ENCODE data around the gene ARID3A.

ARID3A gene

DNA sequence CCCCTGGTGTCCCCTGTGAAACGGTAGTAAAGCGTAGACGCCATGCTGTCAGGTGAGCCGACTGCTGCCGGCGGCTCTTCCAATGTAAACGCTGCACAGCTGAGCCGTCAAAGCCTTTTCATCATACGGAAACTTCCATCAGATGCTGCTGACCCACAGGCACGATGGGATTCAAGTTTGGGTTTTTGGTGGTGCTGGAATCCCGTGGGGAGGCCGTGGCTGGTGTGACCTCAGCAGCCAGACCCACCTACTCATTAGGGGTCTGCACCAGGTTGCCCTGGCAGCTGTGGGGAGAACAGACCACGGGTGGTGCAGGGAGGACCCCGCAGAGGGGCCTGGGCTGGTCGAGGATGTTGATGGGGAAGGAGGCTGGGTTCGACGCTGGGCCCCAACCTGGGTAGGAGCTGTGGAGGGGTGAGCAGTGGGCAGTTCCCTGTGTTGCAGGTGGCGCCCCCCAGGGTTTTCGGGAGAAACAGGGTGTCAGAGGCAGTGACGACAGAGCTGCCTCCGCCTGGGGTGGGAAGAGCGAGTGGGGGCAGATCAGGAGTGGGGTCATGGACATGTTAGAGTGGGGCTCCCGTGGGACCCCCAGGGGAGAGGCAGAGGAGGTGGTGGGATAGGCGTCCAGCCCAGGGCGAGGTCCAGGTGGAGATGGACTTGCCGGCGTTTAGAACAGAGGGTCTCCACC, 81.0 kb downstream of the ARID3A start:
- no peak for DNase-seq

DNA sequence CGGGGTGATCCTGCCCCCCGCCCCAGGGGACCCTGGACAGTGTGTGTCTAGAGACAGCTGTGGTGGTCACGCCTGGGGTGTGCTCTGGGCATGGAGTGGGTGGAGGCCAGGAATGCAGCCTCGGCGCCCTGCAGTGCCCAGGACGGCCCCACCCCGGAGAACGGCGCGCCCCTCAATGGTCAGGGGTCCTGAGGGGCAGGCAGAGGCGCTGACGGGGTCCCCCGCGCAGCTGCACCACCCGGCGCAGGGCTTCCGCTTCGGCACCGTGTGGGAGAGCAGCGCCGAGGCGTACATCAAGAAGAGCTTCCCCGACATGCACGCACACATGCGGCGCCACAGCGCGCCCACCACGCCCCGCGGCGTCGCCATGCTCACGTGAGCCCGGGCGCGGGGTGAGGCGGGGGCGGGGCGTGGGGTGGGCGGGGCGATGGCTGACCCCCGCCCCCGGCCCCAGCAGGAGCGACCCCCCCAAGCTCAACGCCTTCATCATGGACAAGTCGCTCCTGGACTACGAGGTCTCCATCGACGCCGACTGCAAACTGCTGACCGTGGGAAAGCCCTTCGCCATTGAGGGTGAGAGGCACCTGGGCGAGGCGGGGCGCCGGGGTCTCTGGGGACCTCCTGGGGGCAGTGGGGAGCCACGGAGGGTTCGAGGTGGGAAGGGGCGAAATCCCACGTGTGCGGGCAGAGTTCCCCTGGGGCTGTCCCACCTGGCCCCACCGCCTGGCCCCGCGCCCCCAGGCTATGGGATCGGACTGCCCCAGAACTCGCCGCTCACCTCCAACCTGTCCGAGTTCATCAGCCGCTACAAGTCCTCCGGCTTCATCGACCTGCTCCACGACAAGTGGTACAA, 81.8 kb downstream of the ARID3A start:
- DNase-seq, result no peak

- no peak for DNase-seq
Measured at GRCh38 chr19:1008268-1009040, 82.6 kb downstream of the ARID3A start.

DNA sequence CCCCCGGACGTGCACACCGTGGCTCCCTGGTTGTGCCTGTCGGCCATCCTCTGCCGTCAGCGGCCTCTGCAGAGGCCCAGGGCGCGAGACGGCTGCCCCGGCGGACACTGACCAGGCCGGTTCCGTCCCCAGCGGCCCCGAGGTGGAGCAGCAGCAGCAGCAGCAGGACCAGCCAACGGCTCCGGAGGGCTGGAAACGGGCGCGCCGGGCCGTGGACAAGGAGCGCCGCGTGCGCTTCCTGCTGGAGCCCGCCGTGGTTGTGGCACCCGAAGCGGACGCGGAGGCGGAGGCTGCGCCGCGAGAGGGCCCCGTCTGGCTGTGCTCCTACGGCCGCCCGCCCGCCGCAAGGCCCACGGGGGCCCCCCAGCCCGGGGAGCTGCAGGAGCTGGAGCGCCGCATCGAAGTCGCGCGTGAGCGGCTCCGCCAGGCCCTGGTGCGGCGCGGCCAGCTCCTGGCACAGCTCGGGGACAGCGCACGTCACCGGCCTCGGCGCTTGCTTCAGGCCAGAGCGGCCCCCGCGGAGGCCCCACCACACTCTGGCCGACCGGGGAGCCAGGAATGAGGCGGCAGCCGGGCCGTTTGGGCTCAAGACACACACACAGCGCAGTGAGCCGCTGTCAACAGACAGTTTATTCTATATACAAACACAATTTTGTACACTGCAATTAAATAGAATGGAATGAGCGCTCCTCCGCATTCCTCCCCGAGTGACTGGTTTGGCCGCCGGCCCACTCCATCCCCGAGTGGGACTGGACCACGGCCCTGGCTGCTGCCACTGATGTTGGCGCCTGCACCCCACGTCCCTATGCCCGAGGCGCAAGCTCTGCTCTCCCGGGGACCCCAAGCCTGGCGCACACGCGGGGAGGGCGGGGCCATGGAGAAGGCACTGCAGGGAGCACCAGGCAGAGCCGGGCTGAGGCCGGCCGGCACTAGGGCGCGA, 83.5 kb downstream of the ARID3A start:
- no peak for DNase-seq

DNA sequence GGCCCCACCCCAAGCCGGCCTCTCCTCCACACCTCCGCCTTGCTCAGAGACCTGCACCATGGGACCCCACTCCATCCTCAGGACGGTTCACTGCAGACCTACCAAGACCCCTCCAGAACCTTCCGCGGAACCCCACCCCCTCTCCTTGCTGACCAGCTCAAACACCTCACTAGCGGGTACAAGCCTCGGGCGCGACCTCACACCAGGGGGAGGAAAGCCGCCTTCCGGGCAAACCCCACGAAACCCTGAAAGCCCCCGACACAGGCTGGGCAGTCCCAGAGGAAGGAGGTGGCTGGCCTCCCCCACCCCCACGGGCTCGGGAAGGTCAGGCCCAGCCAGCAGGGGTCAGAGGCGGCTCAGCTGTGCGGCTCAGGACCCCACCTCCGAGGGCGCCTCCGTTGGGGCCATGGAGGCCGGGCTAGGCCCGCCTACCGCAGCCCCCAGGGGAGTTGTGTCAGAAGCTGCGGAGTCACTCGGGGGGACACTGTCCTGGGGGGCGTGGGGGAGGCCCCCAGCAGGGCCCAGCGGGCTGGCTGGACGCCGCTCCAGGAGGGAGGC, 84.2 kb downstream of the ARID3A start:
- no peak for DNase-seq

- no peak for DNase-seq
Measured at GRCh38 chr19:1010586-1011510, 85.0 kb downstream of the ARID3A start.

- no peak for DNase-seq
Measured at GRCh38 chr19:1011831-1012333, 86.0 kb downstream of the ARID3A start.

GRCh38 chr19:1012334-1012733, 86.5 kb downstream of the ARID3A start:
- no peak for DNase-seq

DNA sequence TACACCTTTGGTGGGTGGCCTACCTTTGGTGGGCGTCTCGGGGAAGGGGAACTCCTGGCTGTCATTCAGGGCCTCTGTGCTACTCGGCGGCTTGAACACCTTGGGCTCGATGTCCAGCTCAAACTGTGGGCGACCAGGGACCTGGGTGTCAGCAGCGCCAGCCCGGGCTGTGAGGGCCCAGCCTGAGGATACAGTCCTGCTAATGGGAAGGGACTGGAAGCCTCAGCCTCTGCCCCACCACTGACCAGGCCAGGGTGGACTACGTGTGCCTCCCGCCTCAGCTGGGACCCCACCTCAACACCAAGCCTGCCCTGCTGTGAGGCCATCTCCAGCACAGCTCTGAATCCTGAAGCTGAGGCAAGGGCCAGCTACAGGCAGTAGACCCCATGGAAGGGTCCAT, 87.4 kb downstream of the ARID3A start:
- no peak for DNase-seq

DNA sequence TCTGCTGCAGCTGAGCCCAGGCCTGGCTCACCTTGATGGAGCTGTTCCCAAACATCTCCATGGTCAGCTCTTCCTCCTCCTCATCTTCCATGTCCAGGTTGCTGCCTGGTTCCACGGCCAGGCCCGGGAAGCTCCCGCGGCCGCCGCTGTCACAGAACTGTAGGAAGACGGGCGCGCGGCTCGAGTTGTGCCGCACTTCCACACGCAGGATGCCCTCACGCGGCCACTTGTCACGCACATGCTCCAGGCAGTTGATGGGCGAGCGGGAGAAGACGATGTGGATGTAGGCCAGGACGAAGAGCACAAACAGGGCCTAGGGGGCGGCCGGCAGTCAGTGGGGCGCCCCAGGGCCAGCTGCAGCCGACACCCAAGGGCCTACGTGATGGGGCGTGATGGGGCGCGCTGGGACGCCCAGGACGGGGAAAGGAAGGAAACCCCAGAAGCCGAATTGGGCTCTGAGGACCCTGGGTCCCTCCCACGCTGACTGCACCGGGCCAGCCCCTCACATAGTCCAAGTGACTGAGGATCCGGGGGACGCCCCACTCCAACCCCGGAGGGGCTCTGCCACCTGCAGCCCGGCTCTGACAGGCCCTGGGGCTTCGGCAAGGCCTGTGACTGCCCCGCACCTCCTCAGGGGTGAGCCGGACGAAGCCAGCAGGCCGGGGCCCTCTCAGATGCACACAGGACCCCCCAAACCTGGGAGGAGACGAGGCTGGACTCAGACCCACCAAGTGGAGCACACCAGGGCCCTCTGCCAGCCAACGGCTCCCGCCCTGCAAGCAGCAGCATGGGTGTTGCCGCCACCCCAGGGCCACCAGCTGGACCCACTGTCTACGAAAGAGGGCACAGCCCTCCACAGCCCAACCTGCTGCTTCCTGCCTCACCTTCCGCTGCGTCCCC, 88.6 kb downstream of the ARID3A start:
- no peak for DNase-seq

DNA sequence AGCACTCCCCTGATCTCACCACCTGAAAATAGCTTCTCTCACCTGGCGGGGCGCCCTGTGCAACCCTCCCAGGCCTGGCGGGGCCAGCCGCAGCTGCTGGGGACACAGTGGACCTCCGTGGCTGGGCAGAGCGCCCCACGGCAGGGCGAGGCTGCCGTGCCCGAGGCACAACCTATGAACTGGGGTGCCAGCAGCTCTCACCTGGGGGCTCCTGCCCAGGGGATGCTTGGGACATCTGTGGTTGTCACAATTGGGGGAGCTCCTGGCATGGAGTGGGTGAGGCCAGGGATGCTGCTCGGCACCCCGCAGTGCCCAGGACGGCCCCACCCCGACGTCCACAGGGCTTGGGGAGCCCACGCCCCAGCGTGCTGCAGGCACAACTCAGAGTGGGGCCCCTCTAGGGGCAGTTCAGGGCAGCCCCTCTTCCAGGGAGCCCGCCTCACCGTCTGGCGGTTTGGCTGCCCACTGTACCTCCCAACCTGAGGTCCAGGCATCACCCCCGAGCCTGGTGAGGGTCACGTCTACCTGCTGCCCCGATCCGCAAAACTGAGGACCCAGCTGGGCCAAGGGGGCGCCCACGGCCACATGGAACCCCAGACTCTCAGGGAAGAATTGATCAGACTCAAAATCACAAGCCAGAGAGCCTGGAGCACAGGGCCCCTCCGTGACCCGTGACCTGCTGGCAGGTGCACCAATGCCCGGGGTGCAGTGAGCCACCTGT, 89.4 kb downstream of the ARID3A start:
- no peak for DNase-seq

DNA sequence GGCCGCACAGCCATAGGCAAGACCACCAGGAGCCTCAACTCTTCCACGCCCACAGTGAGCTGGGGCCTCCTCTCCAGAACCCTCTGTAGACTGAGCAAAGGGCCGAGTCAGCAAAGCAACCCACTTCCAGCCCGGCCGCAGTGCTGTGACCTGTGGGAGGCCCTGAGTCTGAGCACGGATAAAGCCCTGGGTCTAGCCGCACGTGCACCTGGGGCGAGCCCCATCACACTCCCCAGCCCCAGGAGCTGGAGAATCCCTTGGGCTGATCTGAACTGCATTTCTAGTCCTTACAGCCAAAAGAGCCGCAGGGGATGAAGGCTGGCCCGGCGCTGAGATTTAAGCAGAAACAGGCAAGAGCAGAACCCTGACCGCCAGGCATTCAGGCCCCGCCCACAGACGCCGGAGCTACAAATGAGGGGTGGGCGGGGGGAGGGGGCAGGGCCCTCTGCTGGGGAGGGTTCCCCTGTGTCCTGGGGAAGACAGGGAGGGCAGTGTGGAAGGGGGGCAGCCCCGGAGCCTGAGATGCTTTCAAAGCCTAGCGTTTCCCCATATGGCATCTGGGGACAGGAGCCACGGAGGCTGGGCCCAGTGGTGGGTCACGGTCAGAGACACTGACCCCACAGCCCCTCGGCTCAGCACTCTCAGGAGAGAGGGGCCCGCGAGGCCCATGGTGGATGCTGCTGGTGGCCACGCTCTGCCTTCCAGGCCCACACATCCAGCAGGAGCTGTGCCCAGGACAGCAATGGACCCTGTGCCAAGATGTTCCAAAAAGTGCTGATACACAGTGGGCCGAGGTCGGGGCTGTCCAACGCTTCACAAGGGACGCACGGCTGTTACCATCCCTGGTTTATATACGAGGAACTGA, 90.2 kb downstream of the ARID3A start:
- no peak for DNase-seq

GRCh38 chr19:1016647-1017114, 90.8 kb downstream of the ARID3A start:
- no peak for DNase-seq

GRCh38 chr19:1017115-1017905, 91.5 kb downstream of the ARID3A start:
- no peak for DNase-seq

DNA sequence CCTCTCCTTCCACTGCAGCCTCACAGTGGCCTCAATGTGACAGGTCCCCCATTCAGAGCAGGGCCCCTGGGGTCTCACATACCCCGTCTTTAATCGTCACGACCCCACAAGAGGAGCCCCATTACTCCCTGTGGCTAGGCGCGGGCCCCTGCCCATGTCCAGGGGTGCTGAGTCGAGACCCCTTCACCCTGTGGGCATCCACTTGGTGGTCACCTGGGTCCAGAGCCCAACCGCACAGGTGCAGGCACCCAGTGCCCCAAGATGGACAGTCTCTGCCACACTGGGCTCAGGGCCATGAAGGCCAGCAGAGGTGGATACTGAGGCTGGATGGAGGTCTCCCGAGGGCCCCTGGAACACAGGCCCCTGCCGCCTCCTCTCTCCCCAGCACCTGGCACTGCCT, 92.1 kb downstream of the ARID3A start:
- no peak for DNase-seq

- DNase-seq, result no peak
Measured at GRCh38 chr19:1018393-1018792, 92.6 kb downstream of the ARID3A start.

Measured in NCI-H748 treated with DMSO at 0.1 percent for 48 hours (cell line).